IMR-90 (cell line): ENCODE data around the gene SNX11. TPM values are rescaled to one million over a fixed set of nuclear protein-coding genes. Genes with fewer than 3 reads are reported as not detected.

ENCODE experiments used
- ATAC-seq: fragments of 200-7000 bp; cut with Tn5 transposase; 2 replicates; pipeline ENCODE4 v1.9.1; 2020; ENCODE audit warnings: low read depth, mild to moderate bottlenecking, moderate library complexity
- BruUV-seq: library from RNA; stranded (reverse); fragments of 400-500 nt; replicated peaks from 2 replicates; lab custom pipeline; 2021; lab: Mats Ljungman, UMichigan
- CTCF ChIA-PET: fragments of 300-600 bp; formaldehyde crosslinking; extraction: SDS; loops from one replicate; lab custom pipeline; 2021; ENCODE audit warnings: antibody characterized with exemption; lab: Yijun Ruan, JAX
- POLR2A ChIA-PET: fragments of 300-600 bp; sonication (Branson Sonifier 250); formaldehyde crosslinking; loops from one replicate; lab custom pipeline; 2022; ENCODE audit warnings: antibody characterized with exemption; ENCODE audit not compliant: unreplicated experiment; lab: Charles Lee
- DNase-seq: peaks from one replicate; pipeline ENCODE4 v3.0.0; 2013
- H2AFZ ChIP-seq: replicated peaks from 2 replicates; pipeline ENCODE3; 2013; ENCODE audit warnings: low read length, mild to moderate bottlenecking; ENCODE audit not compliant: poor library complexity
- H2AK5ac ChIP-seq: 2 replicates; pipeline ENCODE4 v1.6.1; 2013; ENCODE audit warnings: low read depth, low read length, inconsistent platforms
- H2AK9ac ChIP-seq: replicated peaks from 2 replicates; pipeline ENCODE3; 2013; ENCODE audit warnings: mild to moderate bottlenecking, low read depth, low read length, moderate library complexity; ENCODE audit not compliant: poor library complexity
- H2BK120ac ChIP-seq: 2 replicates; pipeline ENCODE4 v1.6.1; 2013; ENCODE audit warnings: low read depth, low read length, inconsistent platforms
- H2BK15ac ChIP-seq: 3 replicates; pipeline ENCODE4 v1.6.1; 2013; ENCODE audit warnings: low read depth, low read length, inconsistent platforms
- H2BK20ac ChIP-seq: 2 replicates; pipeline ENCODE4 v1.6.1; 2013; ENCODE audit warnings: low read depth, mild to moderate bottlenecking, inconsistent platforms, low read length, moderate library complexity
- H2BK5ac ChIP-seq: 2 replicates; pipeline ENCODE4 v1.6.1; 2013; ENCODE audit warnings: mild to moderate bottlenecking, low read depth, low read length, inconsistent platforms; ENCODE audit not compliant: poor library complexity, severe bottlenecking
- H3K14ac ChIP-seq: replicated peaks from 2 replicates; pipeline ENCODE4 v1.6.1; 2013; ENCODE audit warnings: low read depth, low read length, inconsistent platforms
- H3K18ac ChIP-seq: 2 replicates; pipeline ENCODE4 v1.6.1; 2013; ENCODE audit warnings: low read depth, low read length, control low read depth
- H3K23ac ChIP-seq: 2 replicates; pipeline ENCODE4 v1.6.1; 2013; ENCODE audit warnings: low read depth, low read length, inconsistent platforms
- H3K27ac ChIP-seq: 2 replicates; pipeline ENCODE4 v1.5.1; 2013; ENCODE audit warnings: mild to moderate bottlenecking, control low read depth, low read length; ENCODE audit not compliant: insufficient read depth
- H3K27me3 ChIP-seq: 2 replicates; pipeline ENCODE4 v1.6.1; 2013; ENCODE audit warnings: low read length; ENCODE audit not compliant: control insufficient read depth, insufficient read depth
- H3K36me3 ChIP-seq: 2 replicates; pipeline ENCODE4 v1.6.1; 2013; ENCODE audit warnings: low read length, mixed read lengths; ENCODE audit not compliant: control insufficient read depth, insufficient read depth
- H3K4ac ChIP-seq: 2 replicates; pipeline ENCODE4 v1.6.1; 2013; ENCODE audit warnings: low read depth, low read length, inconsistent platforms
- H3K4me1 ChIP-seq: 2 replicates; pipeline ENCODE4 v1.6.1; 2013; ENCODE audit warnings: low read length, mixed read lengths; ENCODE audit not compliant: control insufficient read depth, insufficient read depth
- H3K4me2 ChIP-seq: 2 replicates; pipeline ENCODE4 v1.6.1; 2013; ENCODE audit warnings: low read depth, mild to moderate bottlenecking, control low read depth, low read length, moderate library complexity
- H3K4me3 ChIP-seq: 2 replicates; pipeline ENCODE4 v1.5.1; 2013; ENCODE audit warnings: low read depth, mild to moderate bottlenecking, control low read depth, low read length, moderate library complexity; ENCODE audit not compliant: insufficient read depth
- H3K56ac ChIP-seq: 2 replicates; pipeline ENCODE4 v1.6.1; 2013; ENCODE audit warnings: low read length, inconsistent platforms; ENCODE audit not compliant: insufficient read depth; ENCODE audit errors: extremely low read depth
- H3K79me1 ChIP-seq, 2 experiments: 2 replicates each; pipeline ENCODE4 v1.6.1; 2013; ENCODE audit warnings: low read length in 2 of 2, inconsistent platforms in 1 of 2, low read depth in 1 of 2
- H3K9ac ChIP-seq: 2 replicates; pipeline ENCODE4 v1.6.1; 2013; ENCODE audit warnings: low read depth, low read length, control low read depth
- H3K9me1 ChIP-seq: 2 replicates; pipeline ENCODE4 v1.6.1; 2013; ENCODE audit warnings: low read length, inconsistent platforms; ENCODE audit not compliant: insufficient read depth
- H3K9me3 ChIP-seq: 2 replicates; pipeline ENCODE4 v1.6.1; 2013; ENCODE audit warnings: low read length; ENCODE audit not compliant: control insufficient read depth, insufficient read depth
- H4K20me1 ChIP-seq: 2 replicates; pipeline ENCODE4 v1.6.1; 2013; ENCODE audit warnings: low read length, inconsistent platforms; ENCODE audit not compliant: insufficient read depth
- H4K5ac ChIP-seq: 2 replicates; pipeline ENCODE4 v1.6.1; 2013; ENCODE audit warnings: mild to moderate bottlenecking, low read depth, low read length, control low read depth
- H4K8ac ChIP-seq, 2 experiments: 2 replicates each; pipeline ENCODE4 v1.6.1; 2013; ENCODE audit warnings: low read depth in 2 of 2, low read length in 2 of 2, control low read depth in 1 of 2, inconsistent platforms in 1 of 2
- H4K91ac ChIP-seq: 2 replicates; pipeline ENCODE4 v1.6.1; 2013; ENCODE audit warnings: low read depth, low read length, inconsistent platforms; ENCODE audit not compliant: insufficient read depth
- BHLHE40 ChIP-seq: fragments of 150-350 bp; IDR thresholded peaks from 2 replicates; pipeline ENCODE4 v1.6.1; 2016; ENCODE audit warnings: mild to moderate bottlenecking, low read depth, low read length
- CEBPB ChIP-seq: IDR thresholded peaks from 2 replicates; pipeline ENCODE4 v1.6.1; 2012; ENCODE audit warnings: low read depth, low read length, improper control_type of control experiment
- CHD1 ChIP-seq: IDR thresholded peaks from 2 replicates; pipeline ENCODE4 v1.6.1; 2012; ENCODE audit warnings: low read depth, low read length, improper control_type of control experiment
- FOS ChIP-seq: fragments of 150-350 bp; IDR thresholded peaks from 2 replicates; pipeline ENCODE4 v1.6.1; 2016; ENCODE audit warnings: low read depth, low read length
- MAFK ChIP-seq: IDR thresholded peaks from 2 replicates; pipeline ENCODE4 v1.6.1; 2012; ENCODE audit warnings: low read depth, low read length, improper control_type of control experiment
- MAZ ChIP-seq: IDR thresholded peaks from 2 replicates; pipeline ENCODE4 v1.6.1; 2012; ENCODE audit warnings: low read depth, mild to moderate bottlenecking, low read length, improper control_type of control experiment, moderate library complexity, borderline replicate concordance
- MXI1 ChIP-seq: IDR thresholded peaks from 2 replicates; pipeline ENCODE4 v1.6.1; 2012; ENCODE audit warnings: low read depth, mild to moderate bottlenecking, low read length, moderate library complexity, borderline replicate concordance
- NFE2L2 ChIP-seq: fragments of 150-350 bp; IDR thresholded peaks from 2 replicates; pipeline ENCODE4 v1.6.1; 2016; ENCODE audit warnings: low read depth, mild to moderate bottlenecking, low read length
- POLR2A ChIP-seq: IDR thresholded peaks from 2 replicates; pipeline ENCODE4 v1.6.1; 2012; ENCODE audit warnings: mild to moderate bottlenecking, low read depth, low read length
- RAD21 ChIP-seq: IDR thresholded peaks from 2 replicates; pipeline ENCODE4 v1.6.1; 2012; ENCODE audit warnings: low read length, improper control_type of control experiment
- RCOR1 ChIP-seq: IDR thresholded peaks from 2 replicates; pipeline ENCODE4 v1.6.1; 2012; ENCODE audit warnings: mild to moderate bottlenecking, low read length, improper control_type of control experiment; ENCODE audit not compliant: insufficient replicate concordance
- RFX5 ChIP-seq: IDR thresholded peaks from 2 replicates; pipeline ENCODE4 v1.8.0; 2012; ENCODE audit warnings: low read depth, mild to moderate bottlenecking, low read length, moderate library complexity
- SMC3 ChIP-seq: fragments of 150-350 bp; IDR thresholded peaks from 2 replicates; pipeline ENCODE4 v1.6.1; 2016; ENCODE audit warnings: low read depth, mild to moderate bottlenecking, antibody characterized with exemption, low read length, moderate library complexity
- WGBS, 2 experiments: methylation state at CpG; one replicate each; pipeline versions ENCODE4 v1.1.5 to v1.1.7; 2013; ENCODE audit warnings: missing lambda C conversion rate in 2 of 2; ENCODE audit not compliant: insufficient read length in 1 of 2; ENCODE audit errors: extremely low coverage in 2 of 2; 5-methylcytosine and 5-hydroxymethylcytosine counted together
- dilution Hi-C: fragments of 300-500 bp; cut with HindIII; formaldehyde crosslinking; loops from one replicate; pipeline ENCODE4 v1.14.3; 2018; ENCODE audit warnings: low sequenced_read_pairs; ENCODE audit not compliant: unreplicated experiment
- in situ Hi-C: fragments of 300-500 bp; cut with MboI; formaldehyde crosslinking; loops from 3 replicates; pipeline ENCODE4 v1.14.3; 2019; ENCODE audit warnings: low sequenced_read_pairs, inconsistent platforms, mixed read lengths
- intact Hi-C: fragments of 100-400 bp; cut with micrococcal nuclease; formaldehyde crosslinking; loops from 2 replicates; pipeline ENCODE4 v1.10.0; 2022
- polyA plus RNA-seq, 3 experiments: library from polyadenylated mRNA; depleted of rRNA; stranded (reverse); fragments of >200 nt; gene quantifications; 2 replicates each; pipeline ENCODE4 v1.2.3, GENCODE V29; 2012; ENCODE audit warnings: low replicate concordance in 1 of 3
- total RNA-seq: library from RNA; depleted of rRNA; stranded (reverse); fragments of >200 nt; gene quantifications from 2 replicates; pipeline ENCODE4 v1.2.3, GENCODE V29; 2012
- TF ChIP-seq, protein P1 (sequence below): fragments of 150-350 bp; IDR thresholded peaks from 2 replicates; pipeline ENCODE4 v1.6.1; 2017; ENCODE audit warnings: mild to moderate bottlenecking, antibody characterized with exemption, low read length, low read depth
- TF ChIP-seq, protein P2 (sequence below): fragments of 150-350 bp; IDR thresholded peaks from 2 replicates; pipeline ENCODE4 v1.6.1; 2016; ENCODE audit warnings: low read depth, mild to moderate bottlenecking, low read length, moderate library complexity, borderline replicate concordance
- TF ChIP-seq, protein P3 (sequence below): conservative IDR thresholded peaks from 2 replicates; pipeline ENCODE4 v1.5.1; 2012; ENCODE audit warnings: mild to moderate bottlenecking, low read depth, low read length, improper control_type of control experiment

SNX11 gene
- total and polyA plus RNA-seq, 2 of the 4 experiments (the other 2 are of a cell fraction) = 14.7 to 16.9 TPM

DNA sequence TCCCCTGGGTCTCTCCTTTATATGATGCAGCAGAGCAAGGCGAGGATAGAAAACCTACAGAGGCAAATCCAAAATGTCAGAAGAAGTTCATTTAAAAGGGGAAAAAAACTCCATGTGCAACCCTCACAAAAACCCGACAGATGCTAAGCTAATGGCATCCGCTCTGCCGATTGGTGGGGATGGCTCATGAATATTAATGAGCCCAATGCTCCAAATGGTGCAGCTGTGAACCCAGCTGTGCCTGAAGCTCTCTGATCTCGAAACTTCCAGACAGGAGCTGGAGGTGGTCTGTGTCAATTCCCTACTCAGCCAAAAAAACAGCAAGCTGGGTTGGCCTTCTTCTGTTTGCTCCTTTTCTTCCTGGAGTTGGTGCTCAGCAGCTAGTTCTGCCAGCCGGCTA, 15.5 kb downstream of the SNX11 start:
- no peak overlapping the region for H2BK20ac ChIP-seq
- DNase-seq = no peak
- intact Hi-C loops = no loop called here
- no peak overlapping the region for H3K4ac ChIP-seq
- H3K18ac ChIP-seq = no peak overlapping the region
- no peak overlapping the region for H4K8ac ChIP-seq
- dilution Hi-C loops = no loop called here
- in situ Hi-C loops = no loop called here
- no peak overlapping the region for H4K91ac ChIP-seq
- H2BK5ac ChIP-seq = no peak overlapping the region
- no peak overlapping the region for H3K4me3 ChIP-seq
- H2AFZ ChIP-seq = no peak overlapping the region
- H3K27ac ChIP-seq = no peak overlapping the region
- H3K79me1 ChIP-seq = peaks cover 0 to 6% of the 10 kb centered on the region in 2 experiments; a peak in 1 of 4 replicates
- BruUV-seq = no TSS peak
- no peak for ATAC-seq
- no peaks in the 10 kb centered on the region for H3K27me3 ChIP-seq
- no peaks in the 10 kb centered on the region for H4K20me1 ChIP-seq
- TF ChIP-seq, protein P1, sequence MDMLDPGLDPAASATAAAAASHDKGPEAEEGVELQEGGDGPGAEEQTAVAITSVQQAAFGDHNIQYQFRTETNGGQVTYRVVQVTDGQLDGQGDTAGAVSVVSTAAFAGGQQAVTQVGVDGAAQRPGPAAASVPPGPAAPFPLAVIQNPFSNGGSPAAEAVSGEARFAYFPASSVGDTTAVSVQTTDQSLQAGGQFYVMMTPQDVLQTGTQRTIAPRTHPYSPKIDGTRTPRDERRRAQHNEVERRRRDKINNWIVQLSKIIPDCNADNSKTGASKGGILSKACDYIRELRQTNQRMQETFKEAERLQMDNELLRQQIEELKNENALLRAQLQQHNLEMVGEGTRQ = no peak
- TF ChIP-seq MAFK = no peak
- TF ChIP-seq, protein P2, sequence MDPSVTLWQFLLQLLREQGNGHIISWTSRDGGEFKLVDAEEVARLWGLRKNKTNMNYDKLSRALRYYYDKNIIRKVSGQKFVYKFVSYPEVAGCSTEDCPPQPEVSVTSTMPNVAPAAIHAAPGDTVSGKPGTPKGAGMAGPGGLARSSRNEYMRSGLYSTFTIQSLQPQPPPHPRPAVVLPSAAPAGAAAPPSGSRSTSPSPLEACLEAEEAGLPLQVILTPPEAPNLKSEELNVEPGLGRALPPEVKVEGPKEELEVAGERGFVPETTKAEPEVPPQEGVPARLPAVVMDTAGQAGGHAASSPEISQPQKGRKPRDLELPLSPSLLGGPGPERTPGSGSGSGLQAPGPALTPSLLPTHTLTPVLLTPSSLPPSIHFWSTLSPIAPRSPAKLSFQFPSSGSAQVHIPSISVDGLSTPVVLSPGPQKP = no peak
- TF ChIP-seq SMC3 = no peak
- no peak for TF ChIP-seq RCOR1
- no peak for TF ChIP-seq POLR2A
- TF ChIP-seq NFE2L2 = no peak
- no peak for TF ChIP-seq RAD21
- no peak for TF ChIP-seq FOS
- no peak for TF ChIP-seq CEBPB
- TF ChIP-seq RFX5 = no peak
- TF ChIP-seq CHD1 = no peak
- TF ChIP-seq, protein P3, sequence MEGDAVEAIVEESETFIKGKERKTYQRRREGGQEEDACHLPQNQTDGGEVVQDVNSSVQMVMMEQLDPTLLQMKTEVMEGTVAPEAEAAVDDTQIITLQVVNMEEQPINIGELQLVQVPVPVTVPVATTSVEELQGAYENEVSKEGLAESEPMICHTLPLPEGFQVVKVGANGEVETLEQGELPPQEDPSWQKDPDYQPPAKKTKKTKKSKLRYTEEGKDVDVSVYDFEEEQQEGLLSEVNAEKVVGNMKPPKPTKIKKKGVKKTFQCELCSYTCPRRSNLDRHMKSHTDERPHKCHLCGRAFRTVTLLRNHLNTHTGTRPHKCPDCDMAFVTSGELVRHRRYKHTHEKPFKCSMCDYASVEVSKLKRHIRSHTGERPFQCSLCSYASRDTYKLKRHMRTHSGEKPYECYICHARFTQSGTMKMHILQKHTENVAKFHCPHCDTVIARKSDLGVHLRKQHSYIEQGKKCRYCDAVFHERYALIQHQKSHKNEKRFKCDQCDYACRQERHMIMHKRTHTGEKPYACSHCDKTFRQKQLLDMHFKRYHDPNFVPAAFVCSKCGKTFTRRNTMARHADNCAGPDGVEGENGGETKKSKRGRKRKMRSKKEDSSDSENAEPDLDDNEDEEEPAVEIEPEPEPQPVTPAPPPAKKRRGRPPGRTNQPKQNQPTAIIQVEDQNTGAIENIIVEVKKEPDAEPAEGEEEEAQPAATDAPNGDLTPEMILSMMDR = no peak
- no peak for TF ChIP-seq MXI1
- no peak for TF ChIP-seq MAZ
- no peak for TF ChIP-seq BHLHE40
- no peaks in the 10 kb centered on the region for H3K4me1 ChIP-seq
- H2BK120ac ChIP-seq = no peak overlapping the region
- ChIA-PET POLR2A (no interaction called here), CTCF (no interaction called here)
- H3K9ac ChIP-seq = no peak overlapping the region
- H2AK9ac ChIP-seq = no peak overlapping the region
- H3K9me1 ChIP-seq = no peaks in the 10 kb centered on the region
- H3K4me2 ChIP-seq = no peak overlapping the region
- H3K14ac ChIP-seq = no peak overlapping the region
- no peak overlapping the region for H3K23ac ChIP-seq
- WGBS, 2 experiments = 33% methylated on average over 1 of the region's 6 CpGs; no CpG with 5 or more reads in 1 of the 2 experiments
- H2AK5ac ChIP-seq = no peak overlapping the region
- no peak overlapping the region for H4K5ac ChIP-seq
- H3K9me3 ChIP-seq = no peaks in the 10 kb centered on the region
- peaks cover 35% of the 10 kb centered on the region for H3K36me3 ChIP-seq
- no peak overlapping the region for H2BK15ac ChIP-seq
- H3K56ac ChIP-seq = no peak overlapping the region
